RWPE2 (cell line): ENCODE data around the gene CLASP2.

Experiments
- ATAC-seq: fragments of 200-7000 bp; cut with Tn5 transposase; 3 replicates; pipeline ENCODE4 v1.9.1; 2021; ENCODE audit warnings: low read depth
- DNase-seq: peaks from one replicate; pipeline ENCODE4 v3.0.0-alpha.2; 2020; ENCODE audit warnings: low spot score
- H3K27ac ChIP-seq: fragments of 450-650 bp; 2 replicates; pipeline ENCODE4 v1.5.1; 2017; ENCODE audit warnings: mild to moderate bottlenecking; ENCODE audit not compliant: poor library complexity, severe bottlenecking
- H3K27me3 ChIP-seq: fragments of 250-450 bp; sonication (Bioruptor Pico); 2 replicates; pipeline ENCODE4 v1.5.1; 2021; ENCODE audit warnings: mild to moderate bottlenecking, moderate library complexity; ENCODE audit not compliant: insufficient read depth, poor library complexity, severe bottlenecking
- H3K36me3 ChIP-seq: fragments of 250-450 bp; sonication (Bioruptor Pico); 2 replicates; pipeline ENCODE4 v1.5.1; 2020; ENCODE audit warnings: low read depth, mild to moderate bottlenecking, moderate library complexity
- H3K4me1 ChIP-seq: fragments of 250-450 bp; sonication (Bioruptor Pico); 2 replicates; pipeline ENCODE4 v1.5.1; 2021; ENCODE audit warnings: mild to moderate bottlenecking, moderate library complexity; ENCODE audit not compliant: insufficient read depth, poor library complexity, severe bottlenecking
- H3K4me3 ChIP-seq: fragments of 250-450 bp; sonication (Bioruptor Pico); 2 replicates; pipeline ENCODE4 v1.5.1; 2021; ENCODE audit warnings: mild to moderate bottlenecking, moderate library complexity; ENCODE audit not compliant: severe bottlenecking
- H3K9me3 ChIP-seq: fragments of 250-450 bp; sonication (Bioruptor Pico); 2 replicates; pipeline ENCODE4 v1.5.1; 2021; ENCODE audit warnings: mild to moderate bottlenecking, moderate library complexity; ENCODE audit not compliant: severe bottlenecking
- CTCF ChIP-seq: fragments of 450-650 bp; IDR thresholded peaks from one replicate; pipeline ENCODE4 v1.5.1; 2017; ENCODE audit warnings: mild to moderate bottlenecking, moderate library complexity; ENCODE audit not compliant: poor library complexity, severe bottlenecking

The CLASP2 gene

DNA sequence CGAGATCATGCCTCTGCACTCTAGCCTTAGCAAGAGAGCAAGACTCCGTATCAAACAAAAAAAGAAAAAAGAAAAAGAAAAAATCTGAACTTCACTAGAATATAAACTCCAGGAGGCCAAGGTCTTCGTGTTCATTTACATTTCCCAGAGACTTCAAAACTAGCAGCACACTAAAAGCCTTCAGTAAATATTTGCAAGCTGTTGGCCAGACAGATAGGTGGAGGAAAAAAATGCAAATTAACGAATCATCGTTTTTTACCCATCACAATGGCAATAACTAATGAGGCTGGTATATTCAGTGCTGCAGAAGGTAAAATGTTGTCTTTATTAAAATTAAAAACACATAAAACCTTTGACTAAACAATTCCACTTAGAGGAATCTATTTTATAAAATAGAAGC, 80.6 kb downstream of the CLASP2 start:
- no peak overlapping the region for H3K27ac ChIP-seq
- no peak for ATAC-seq

DNA sequence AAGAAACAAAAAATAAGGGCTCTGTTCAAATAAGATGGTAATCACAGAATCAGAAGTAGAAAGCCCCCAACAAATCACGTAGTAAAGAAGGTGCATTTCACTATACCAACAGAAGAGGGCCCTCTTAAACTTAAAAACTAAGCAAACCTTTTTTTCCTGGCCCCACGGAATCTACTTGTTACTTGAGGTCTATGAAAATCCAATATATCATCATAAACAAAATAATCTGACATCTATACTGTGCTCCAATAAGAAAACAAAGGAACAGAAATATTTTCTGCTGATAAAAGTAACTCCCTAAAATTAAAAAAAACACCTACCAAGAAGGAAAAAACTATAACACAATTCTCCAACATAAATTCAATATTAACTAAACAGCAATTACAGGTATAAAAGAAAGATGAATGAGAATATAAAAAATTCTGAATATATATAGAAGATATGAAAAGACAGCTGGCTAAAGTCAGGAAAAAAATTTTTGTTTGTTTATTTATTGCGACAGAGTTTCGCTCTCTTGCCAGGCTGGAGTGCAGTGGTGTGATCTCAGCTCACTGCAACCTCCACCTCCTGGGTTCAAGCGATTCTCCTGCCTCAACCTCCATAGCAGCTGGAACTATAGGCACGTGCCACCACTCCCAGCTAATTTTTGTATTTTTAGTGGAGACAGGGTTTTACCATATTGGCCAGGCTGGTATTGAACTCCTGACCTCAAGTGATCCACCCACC, 81.8 kb downstream of the CLASP2 start:
- no peak overlapping the region for H3K27ac ChIP-seq
- ATAC-seq: no peak
- H3K4me3 ChIP-seq: no peak overlapping the region
- peaks cover 15% of the 10 kb centered on the region; the same call in 1 of the 2 replicates for H3K36me3 ChIP-seq
- no peak for DNase-seq
- no peaks in the 10 kb centered on the region for H3K4me1 ChIP-seq
- H3K9me3 ChIP-seq: no peaks in the 10 kb centered on the region
- peak; percentile 74 for TF ChIP-seq CTCF
- no peaks in the 10 kb centered on the region for H3K27me3 ChIP-seq

More for the DNA sequence above, 80.6 kb downstream of the CLASP2 start:
- Histone ChIP-seq H3K36me3 (peaks cover 12% of the 10 kb centered on the region; the same call in 1 of the 2 replicates), H3K27me3 (no peaks in the 10 kb centered on the region), H3K9me3 (no peaks in the 10 kb centered on the region), H3K4me1 (no peaks in the 10 kb centered on the region), H3K4me3 (no peak overlapping the region)
- DNase-seq: no peak
- no peak for TF ChIP-seq CTCF

- Histone ChIP-seq H3K27me3 (no peaks in the 10 kb centered on the region), H3K4me1 (no peaks in the 10 kb centered on the region), H3K36me3 (peaks cover 10% of the 10 kb centered on the region; the same call in 1 of the 2 replicates), H3K27ac (no peak overlapping the region), H3K9me3 (no peaks in the 10 kb centered on the region), H3K4me3 (no peak overlapping the region)
- ATAC-seq (no peak), DNase-seq (no peak)
- no peak for TF ChIP-seq CTCF
These were observed 83.8 kb downstream of the CLASP2 start for GRCh38 chr3:33634262-33634661.

- Histone ChIP-seq H3K36me3 (peaks cover 24% of the 10 kb centered on the region; the same call in 1 of the 2 replicates), H3K27me3 (no peaks in the 10 kb centered on the region), H3K9me3 (no peaks in the 10 kb centered on the region), H3K4me3 (no peak overlapping the region), H3K4me1 (no peaks in the 10 kb centered on the region), H3K27ac (no peak overlapping the region)
- DNase-seq (no peak), ATAC-seq (no peak)
- no peak for TF ChIP-seq CTCF
These were observed 88.8 kb downstream of the CLASP2 start for GRCh38 chr3:33629219-33629618.

DNA sequence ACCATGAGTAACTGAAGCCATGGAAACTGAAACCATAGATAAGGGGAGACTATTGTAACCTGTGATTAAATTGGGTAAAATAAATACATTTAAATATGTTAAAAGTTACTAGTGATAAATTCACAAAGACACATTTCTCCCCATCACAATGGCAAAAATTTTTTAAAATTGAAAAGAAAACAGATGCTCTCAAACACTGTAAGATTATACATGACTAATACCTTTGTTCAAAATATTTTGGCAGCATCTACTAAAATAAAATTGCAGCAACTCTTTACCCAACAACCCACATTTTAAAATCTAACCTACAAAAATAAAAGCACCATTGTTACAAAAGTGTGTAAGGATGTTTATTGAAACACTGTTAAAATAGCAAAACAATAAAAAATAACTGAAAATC, 93.3 kb downstream of the CLASP2 start:
- no peak overlapping the region for H3K27ac ChIP-seq
- no peaks in the 10 kb centered on the region for H3K4me1 ChIP-seq

More for the DNA sequence above, 93.3 kb downstream of the CLASP2 start:
- Histone ChIP-seq H3K4me3 (no peak overlapping the region), H3K9me3 (no peaks in the 10 kb centered on the region), H3K36me3 (peaks cover 43% of the 10 kb centered on the region), H3K27me3 (no peaks in the 10 kb centered on the region)
- TF ChIP-seq CTCF: no peak
- DNase-seq: no peak
- no peak for ATAC-seq
